Esophagus (tissue), 2 donors: ENCODE data around the gene SLC5A1. TPM values are rescaled to one million over a fixed set of nuclear protein-coding genes. Genes with fewer than 3 reads are reported as not detected.
"Not testable (repeated sequence)": the region's sequence is repeated elsewhere in the genome, so short reads cannot be mapped to it uniquely, and the experiment has no call there.

Source experiments
- H3K27ac ChIP-seq, 2 donors: one replicate each; pipeline ENCODE4 v1.5.1; 2013; ENCODE audit warnings: low read depth in 2 of 2, mild to moderate bottlenecking in 2 of 2, inconsistent platforms in 1 of 2, low read length in 1 of 2, moderate library complexity in 1 of 2
- H3K27me3 ChIP-seq, 2 donors: one replicate each; pipeline ENCODE4 v1.6.1; 2013; ENCODE audit warnings: low read length in 2 of 2, control low read depth in 1 of 2, mild to moderate bottlenecking in 1 of 2; ENCODE audit not compliant: insufficient read depth in 2 of 2, control insufficient read depth in 1 of 2
- H3K36me3 ChIP-seq, 2 donors: one replicate each; pipeline ENCODE4 v1.6.1; 2013; ENCODE audit warnings: low read length in 1 of 2; ENCODE audit not compliant: control insufficient read depth in 2 of 2, insufficient read depth in 2 of 2
- H3K4me1 ChIP-seq, 2 donors: one replicate each; pipeline ENCODE4 v1.6.1; 2013; ENCODE audit warnings: low read length in 1 of 2; ENCODE audit not compliant: control insufficient read depth in 2 of 2, insufficient read depth in 2 of 2
- H3K4me3 ChIP-seq, 2 donors: one replicate each; pipeline ENCODE4 v1.5.1; 2013; ENCODE audit warnings: low read length in 2 of 2, mild to moderate bottlenecking in 2 of 2, low read depth in 1 of 2, moderate library complexity in 1 of 2
- H3K9me3 ChIP-seq, 2 donors: one replicate each; pipeline ENCODE4 v1.6.1; 2013; ENCODE audit warnings: mild to moderate bottlenecking in 2 of 2, low read depth in 1 of 2, low read length in 1 of 2, moderate library complexity in 1 of 2; ENCODE audit not compliant: control insufficient read depth in 2 of 2, insufficient read depth in 1 of 2
- WGBS, 2 donors: extraction: QIAGEN DNeasy Blood & Tissue Kit; methylation state at CpG; one replicate each; pipeline ENCODE4 v1.1.7; 2013; 5-methylcytosine and 5-hydroxymethylcytosine counted together
- polyA plus RNA-seq, 2 donors: library from polyadenylated mRNA; stranded (reverse); fragments of 200-250 nt; gene quantifications; one replicate each; pipeline ENCODE4 v1.2.3, GENCODE V29; 2013
- donor health status: healthy with polysubstance abuse.
- donor health status: Bipolar disorder and iron deficiency.

SLC5A1 gene
- polyA plus RNA-seq, 2 donors: 1.4 to 3.7 TPM

DNA sequence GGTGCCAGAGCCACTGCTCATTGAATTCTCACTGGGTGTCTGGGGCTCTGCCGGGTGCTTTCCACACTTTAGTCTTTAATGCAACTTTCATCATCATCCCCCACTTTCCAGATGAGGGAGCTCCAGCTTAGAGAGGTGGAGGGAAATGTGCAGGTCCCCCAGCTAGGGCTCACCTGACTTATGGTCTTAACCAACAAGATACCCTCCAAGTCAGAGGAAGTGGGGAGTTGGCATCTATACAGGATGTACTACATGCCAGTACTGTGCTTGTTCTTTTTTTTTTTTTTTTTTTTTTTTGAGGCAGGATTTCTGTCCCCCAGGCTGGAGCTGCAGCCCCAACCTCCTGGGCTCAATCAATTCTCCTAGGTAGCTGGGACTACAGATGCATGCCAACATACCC lies 89.7 kb downstream of the SLC5A1 start:
- Histone ChIP-seq H3K9me3 (peaks cover 0 to 2% of the 10 kb centered on the region in 2 donors), H3K27ac (no peak overlapping the region), H3K36me3 (no peaks in the 10 kb centered on the region), H3K27me3 (no peaks in the 10 kb centered on the region), H3K4me3 (no peak overlapping the region), H3K4me1 (no peaks in the 10 kb centered on the region)
- WGBS, 2 donors: 62 to 75% methylated on average over 1 of the region's 1 CpG

DNA sequence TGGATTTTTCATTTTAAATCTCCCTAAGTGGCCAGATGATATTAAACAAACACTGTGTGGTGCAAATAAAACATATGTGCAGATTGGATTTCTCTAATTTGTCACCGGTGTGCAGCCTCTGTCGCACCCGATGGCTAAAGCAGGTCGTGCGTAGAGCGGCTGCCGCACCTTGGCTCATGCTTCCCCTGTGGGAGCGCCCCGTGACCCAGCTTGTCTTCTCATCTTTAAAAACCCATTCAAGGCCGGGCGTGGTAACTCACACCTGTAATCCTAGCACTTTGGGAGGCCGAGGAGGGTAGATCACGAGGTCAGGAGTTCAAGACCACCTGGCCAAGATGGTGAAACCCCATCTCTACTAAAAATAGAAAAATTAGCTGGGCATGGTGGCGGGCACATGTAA lies 91.7 kb downstream of the SLC5A1 start:
- not testable (repeated sequence) for H3K27me3 ChIP-seq, H3K4me3 ChIP-seq, H3K36me3 ChIP-seq, H3K9me3 ChIP-seq, H3K27ac ChIP-seq, H3K4me1 ChIP-seq
- 90% methylated on average over 14 of the region's 14 CpGs for WGBS, 2 donors

DNA sequence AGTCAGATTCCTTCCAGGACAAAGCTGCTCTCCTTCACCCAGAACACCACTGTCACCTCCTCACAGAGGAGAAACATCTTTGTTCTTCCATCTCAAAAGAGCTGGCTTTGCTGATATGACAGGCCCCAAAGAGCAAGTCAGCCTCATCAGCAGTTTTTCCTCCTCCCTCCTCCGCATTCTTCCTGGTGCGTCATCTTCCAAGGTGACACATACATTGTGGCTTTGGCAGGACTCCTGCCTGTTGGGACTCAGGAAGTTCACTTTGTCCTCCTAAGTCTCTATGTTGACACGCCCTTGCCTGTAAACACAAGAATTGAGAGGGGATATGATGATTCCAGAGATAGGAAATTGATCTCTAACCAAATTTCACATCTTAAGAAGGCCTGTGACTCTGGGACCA lies 92.9 kb downstream of the SLC5A1 start:
- H3K27ac ChIP-seq: peak overlapping the region in 1 of 2 donors; percentile 1
- H3K4me3 ChIP-seq, H3K27me3 ChIP-seq, H3K9me3 ChIP-seq, H3K36me3 ChIP-seq, H3K4me1 ChIP-seq: not testable (repeated sequence)
- whole genome bisulfite sequencing, 2 donors: 63 to 67% methylated on average over 3 of the region's 3 CpGs

DNA sequence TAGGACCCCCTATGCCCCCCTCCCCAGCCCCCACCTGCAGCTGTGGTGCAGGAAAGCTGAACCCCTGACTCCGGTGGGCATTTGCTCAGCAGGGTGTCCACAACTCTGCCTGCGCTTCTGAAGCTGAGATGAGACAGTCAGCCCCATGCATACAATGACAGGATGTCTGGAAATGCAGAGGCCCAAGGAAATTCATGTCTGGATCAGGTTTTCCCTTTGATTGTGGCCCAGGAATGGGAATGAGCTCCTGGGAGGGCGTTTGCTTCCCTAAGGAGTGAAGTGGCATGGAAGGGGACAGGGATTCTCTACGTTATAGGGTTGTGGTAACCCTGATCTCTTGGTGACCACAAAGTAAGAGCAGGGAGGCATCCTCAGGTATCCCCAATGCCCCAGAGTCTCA lies 93.8 kb downstream of the SLC5A1 start:
- H3K9me3 ChIP-seq, H3K27ac ChIP-seq, H3K4me3 ChIP-seq, H3K4me1 ChIP-seq, H3K36me3 ChIP-seq, H3K27me3 ChIP-seq: not testable (repeated sequence)
- 86 to 88% methylated on average over 4 of the region's 4 CpGs for WGBS, 2 donors

GRCh38 chr22:32137731-32138324 lies 94.8 kb downstream of the SLC5A1 start:
- H3K9me3 ChIP-seq, H3K36me3 ChIP-seq, H3K27me3 ChIP-seq, H3K4me1 ChIP-seq: not testable (repeated sequence)
- 41 to 48% methylated on average over 16 of the region's 16 CpGs for WGBS, 2 donors
- Histone ChIP-seq H3K27ac (peak overlapping the region in 1 of 2 donors; percentile 55), H3K4me3 (peak overlapping the region; percentile 38 to 44)

DNA sequence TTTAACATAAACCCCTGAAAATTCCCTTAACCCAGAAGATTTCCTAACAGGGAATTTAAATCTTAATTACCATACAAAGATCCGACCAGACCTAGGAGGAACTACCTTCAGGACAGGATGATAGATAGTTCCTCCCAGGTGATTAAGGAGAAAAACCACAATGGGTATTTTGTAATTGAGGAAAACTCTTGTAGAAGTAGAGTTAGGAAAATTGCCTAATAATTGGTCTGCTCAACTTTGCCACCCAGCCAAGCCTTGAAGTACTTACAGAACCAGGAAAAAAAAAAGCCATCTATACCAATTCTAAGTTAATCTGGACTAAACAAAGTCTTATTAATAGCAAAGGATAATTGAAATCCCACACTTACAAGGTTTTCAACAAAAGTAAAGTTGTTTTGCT lies 95.5 kb downstream of the SLC5A1 start:
- H3K36me3 ChIP-seq, H3K27me3 ChIP-seq, H3K9me3 ChIP-seq, H3K27ac ChIP-seq, H3K4me3 ChIP-seq, H3K4me1 ChIP-seq: not testable (repeated sequence)
- 30 to 43% methylated on average over 1 of the region's 1 CpG for WGBS, 2 donors

GRCh38 chr22:32140688-32141087 lies 97.6 kb downstream of the SLC5A1 start:
- WGBS, 2 donors: 58% methylated on average over 5 to 6 of the region's 6 CpGs
- H3K27me3 ChIP-seq, H3K36me3 ChIP-seq, H3K4me3 ChIP-seq, H3K27ac ChIP-seq, H3K9me3 ChIP-seq, H3K4me1 ChIP-seq: not testable (repeated sequence)

DNA sequence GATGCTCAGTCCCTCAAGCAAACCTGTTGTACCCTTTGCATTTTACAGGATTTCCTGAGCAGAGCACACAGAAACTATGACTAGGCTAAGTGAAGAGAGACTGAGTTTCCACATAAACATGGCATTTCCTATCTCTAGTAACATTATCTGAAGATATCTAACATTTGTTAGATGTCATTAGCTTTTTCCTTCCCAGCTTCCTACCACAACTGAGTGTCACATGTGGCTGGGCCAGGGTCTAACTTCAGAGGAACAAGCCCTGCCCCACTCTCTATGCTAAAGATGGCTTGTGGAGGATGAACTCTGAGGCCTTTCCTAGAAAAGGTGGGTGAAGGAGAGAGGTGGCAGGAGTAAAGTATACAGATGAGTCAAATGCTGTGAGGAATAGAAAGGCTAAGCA lies 99.5 kb downstream of the SLC5A1 start:
- H3K36me3 ChIP-seq: no peaks in the 10 kb centered on the region
- peaks cover 0 to 2% of the 10 kb centered on the region in 2 donors for H3K9me3 ChIP-seq
- H3K4me3 ChIP-seq: no peak overlapping the region
- H3K27me3 ChIP-seq: no peaks in the 10 kb centered on the region
- H3K4me1 ChIP-seq: no peaks in the 10 kb centered on the region
- H3K27ac ChIP-seq: no peak overlapping the region

GRCh38 chr22:32144496-32145274 lies 101.6 kb downstream of the SLC5A1 start:
- no peak overlapping the region for H3K27ac ChIP-seq
- no peak overlapping the region for H3K4me3 ChIP-seq
- no peaks in the 10 kb centered on the region for H3K36me3 ChIP-seq
- 71 to 75% methylated on average over 6 of the region's 6 CpGs for WGBS, 2 donors
- no peaks in the 10 kb centered on the region for H3K4me1 ChIP-seq
- no peaks in the 10 kb centered on the region for H3K9me3 ChIP-seq
- H3K27me3 ChIP-seq: no peaks in the 10 kb centered on the region

DNA sequence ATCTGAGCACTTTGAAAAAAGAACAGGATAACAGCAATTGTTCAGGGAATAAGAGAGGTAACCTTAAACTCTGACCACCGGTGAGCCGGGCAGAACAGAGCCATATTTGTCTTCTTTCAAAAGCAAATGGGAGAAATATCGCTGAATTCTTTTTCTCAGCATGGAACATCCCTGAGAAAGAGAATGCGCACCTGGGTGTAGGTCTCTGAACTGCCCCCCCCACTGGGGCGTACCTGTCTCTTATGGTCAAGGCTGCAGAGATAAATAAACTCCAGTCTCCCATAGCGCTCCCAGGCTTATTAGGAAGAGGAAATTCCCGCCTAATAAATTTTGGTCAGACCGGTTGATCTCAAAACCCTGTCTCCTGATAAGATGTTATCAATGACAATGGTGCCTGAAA lies 104.1 kb downstream of the SLC5A1 start:
- not testable (repeated sequence) for H3K9me3 ChIP-seq, H3K27ac ChIP-seq, H3K27me3 ChIP-seq, H3K4me3 ChIP-seq, H3K4me1 ChIP-seq, H3K36me3 ChIP-seq
- WGBS, 2 donors: 91 to 93% methylated on average over 7 to 8 of the region's 8 CpGs
